K562 (cell line): Measurements from ENCODE around the gene DSTYK. TPM values are rescaled to one million over a fixed set of nuclear protein-coding genes. Genes with fewer than 3 reads are reported as not detected.

Experiments used
- ATAC-seq: fragments of 200-7000 bp; cut with Tn5 transposase; 3 replicates; pipeline ENCODE4 v1.9.1; 2020; ENCODE audit warnings: moderate library complexity
- BruUV-seq: library from RNA; stranded (reverse); fragments of 400-500 nt; replicated peaks from 2 replicates; lab custom pipeline; 2021; lab: Mats Ljungman, UMichigan
- CTCF ChIA-PET: fragments of 300-600 bp; formaldehyde crosslinking; extraction: SDS; loops from one replicate; lab custom pipeline; 2021; ENCODE audit warnings: low intra/inter-chr PET ratio; lab: Yijun Ruan, JAX
- POLR2A ChIA-PET: fragments of 300-600, 350-650 bp; sonication (Branson Sonifier 250); formaldehyde crosslinking; extraction: SDS; loops from one replicate; lab custom pipeline; 2021; ENCODE audit warnings: antibody characterized with exemption, inconsistent platforms; lab: Yijun Ruan, JAX
- DNase-seq, 4 experiments: peaks; one replicate each; pipeline versions ENCODE4 v3.0.0 to v3.0.0-alpha.2; 2011 to 2018; ENCODE audit warnings: low spot score in 3 of 4, mixed read lengths in 3 of 4; ENCODE audit errors: extremely low read depth in 1 of 4
- FAIRE-seq: peaks from 2 replicates; lab custom pipeline; 2011; peaks lifted over from hg19 to GRCh38; lab: Jason Lieb, UNC
- H2AFZ ChIP-seq: 2 replicates; pipeline ENCODE4 v1.6.0; 2011; ENCODE audit warnings: low read depth, low read length, control low read depth, inconsistent platforms
- H3K27ac ChIP-seq: fragments of 200-600 bp; 3 replicates; pipeline ENCODE4 v1.8.0; 2011; ENCODE audit warnings: low read depth, mild to moderate bottlenecking, control low read depth, inconsistent platforms, low read length, moderate library complexity, mixed read lengths; ENCODE audit errors: extremely low read depth
- H3K27me3 ChIP-seq, 2 experiments: fragments of 300-600 bp in 1 of 2; 2 replicates in 1 of 2; 3 replicates in 1 of 2; pipeline versions ENCODE4 v1.6.0 to v1.8.0; 2011; ENCODE audit warnings: inconsistent platforms in 2 of 2, low read length in 2 of 2, mild to moderate bottlenecking in 1 of 2, mixed read lengths in 1 of 2, moderate library complexity in 1 of 2; ENCODE audit not compliant: control insufficient read depth in 2 of 2, insufficient read depth in 2 of 2
- H3K36me3 ChIP-seq: fragments of 300-600 bp; 3 replicates; pipeline ENCODE4 v1.8.0; 2011; ENCODE audit warnings: mild to moderate bottlenecking, low read length, inconsistent platforms; ENCODE audit not compliant: control insufficient read depth, insufficient read depth
- H3K4me1 ChIP-seq, 2 experiments: fragments of 200-600 bp in 1 of 2; replicated peaks in 1 of 2; 2 replicates in 1 of 2; 3 replicates in 1 of 2; pipeline versions ENCODE4 v1.5.1 to v1.8.0; 2011; ENCODE audit warnings: inconsistent platforms in 2 of 2, low read length in 2 of 2, mild to moderate bottlenecking in 1 of 2, mixed read lengths in 1 of 2, moderate library complexity in 1 of 2; ENCODE audit not compliant: control insufficient read depth in 2 of 2, insufficient read depth in 2 of 2
- H3K4me2 ChIP-seq: 2 replicates; pipeline ENCODE4 v1.6.1; 2011; ENCODE audit warnings: low read length, control low read depth, inconsistent platforms, mixed read lengths; ENCODE audit not compliant: insufficient read depth
- H3K4me3 ChIP-seq: fragments of 200-600 bp; sonication (generic), shearing (Covaris generic); 2 replicates; pipeline ENCODE4 v1.5.1; 2016; ENCODE audit warnings: control low read depth, inconsistent platforms
- H3K79me2 ChIP-seq: fragments of 200-600 bp; 3 replicates; pipeline ENCODE4 v1.8.0; 2011; ENCODE audit warnings: low read length, inconsistent platforms; ENCODE audit not compliant: control insufficient read depth, insufficient read depth
- H3K9ac ChIP-seq, 2 experiments: 2 replicates each; pipeline versions ENCODE4 v1.6.0 to v1.6.1; 2011; ENCODE audit warnings: low read depth in 2 of 2, low read length in 2 of 2, control low read depth in 1 of 2, inconsistent platforms in 1 of 2, mild to moderate bottlenecking in 1 of 2, mixed read lengths in 1 of 2; ENCODE audit not compliant: insufficient read depth in 1 of 2
- H3K9me1 ChIP-seq: one replicate; pipeline ENCODE4 v1.6.0; 2011; ENCODE audit warnings: inconsistent platforms, mild to moderate bottlenecking, low read length, moderate library complexity; ENCODE audit not compliant: control insufficient read depth, insufficient read depth
- H3K9me3 ChIP-seq: replicated peaks from 2 replicates; pipeline ENCODE4 v1.5.1; 2011; ENCODE audit warnings: low read depth, low read length, inconsistent platforms; ENCODE audit not compliant: control insufficient read depth, insufficient read depth
- H4K20me1 ChIP-seq: replicated peaks from 2 replicates; pipeline ENCODE4 v1.6.1; 2011; ENCODE audit warnings: low read length, inconsistent platforms, mixed read lengths; ENCODE audit not compliant: control insufficient read depth, insufficient read depth
- ARID1B ChIP-seq: fragments of 450-650 bp; IDR thresholded peaks from 2 replicates; pipeline ENCODE4 v1.6.1; 2016; ENCODE audit warnings: antibody characterized with exemption, mild to moderate bottlenecking, inconsistent platforms
- CBFA2T2 ChIP-seq: fragments of 450-650 bp; conservative IDR thresholded peaks from 2 replicates; pipeline ENCODE4 v1.6.1; 2017; ENCODE audit warnings: mild to moderate bottlenecking
- EP400 ChIP-seq: fragments of 450-650 bp; IDR thresholded peaks from 2 replicates; pipeline ENCODE4 v1.6.1; 2017; ENCODE audit warnings: antibody characterized with exemption, mild to moderate bottlenecking, moderate library complexity
- GTF3C2 ChIP-seq: IDR thresholded peaks from 3 replicates; pipeline ENCODE4 v1.6.1; 2011; ENCODE audit warnings: borderline replicate concordance, mild to moderate bottlenecking, moderate library complexity; ENCODE audit not compliant: insufficient read length; ENCODE audit errors: extremely low read depth
- KLF1 ChIP-seq: fragments of 450-650 bp; IDR thresholded peaks from 2 replicates; pipeline ENCODE4 v1.6.1; 2016; ENCODE audit warnings: missing genetic modification characterization, missing compliant biosample characterization
- MTA2 ChIP-seq: fragments of 450-650 bp; IDR thresholded peaks from 2 replicates; pipeline ENCODE4 v1.6.1; 2016; ENCODE audit warnings: low read depth
- TCF15 ChIP-seq: fragments of 250-450 bp; sonication (Bioruptor Pico); IDR thresholded peaks from 2 replicates; pipeline ENCODE4 v1.8.0; 2022; ENCODE audit warnings: moderate library complexity, mild to moderate bottlenecking, inconsistent platforms
- TCF7 ChIP-seq: sonication (generic); IDR thresholded peaks from 2 replicates; pipeline ENCODE4 v1.6.1; 2016; ENCODE audit warnings: antibody characterized with exemption, borderline replicate concordance
- ZHX1 ChIP-seq: fragments of 150-350 bp; conservative IDR thresholded peaks from 2 replicates; pipeline ENCODE4 v1.6.1; 2014; ENCODE audit warnings: low read length
- ZNF23 ChIP-seq: fragments of 250-450 bp; sonication (Bioruptor Pico); IDR thresholded peaks from 2 replicates; pipeline ENCODE4 v1.4.0; 2020; ENCODE audit warnings: mild to moderate bottlenecking
- ZNF239 ChIP-seq: fragments of 250-450 bp; sonication (Bioruptor Pico); IDR thresholded peaks from 2 replicates; pipeline ENCODE4 v1.4.0; 2020; ENCODE audit warnings: mild to moderate bottlenecking
- WGBS: fragments of 100-300 bp; shearing (Covaris generic); methylation state at CpG from one replicate; pipeline ENCODE4 v1.1.6; 2016; ENCODE audit warnings: low coverage, mixed read lengths; ENCODE audit not compliant: insufficient coverage; ENCODE audit errors: missing lambda C conversion rate; 5-methylcytosine and 5-hydroxymethylcytosine counted together
- in situ Hi-C: fragments of 300-500 bp; cut with MboI; formaldehyde crosslinking; loops from 4 replicates; pipeline ENCODE4 v1.15.0; 2018; ENCODE audit warnings: inconsistent platforms, mixed read lengths
- intact Hi-C: fragments of 100-400 bp; cut with micrococcal nuclease; formaldehyde crosslinking; loops from 2 replicates; pipeline ENCODE4 v1.14.2; 2022
- polyA plus RNA-seq, 8 experiments: library from polyadenylated mRNA; depleted of rRNA in 4 of 8; stranded (reverse) in 5 of 8; unstranded in 3 of 8; fragments of >200 nt; fragmentation: Nextera tagmentation in 2 of 8; fragmentation: Illumina TruSeq in 1 of 8; extraction: Ambion mirVana in 2 of 8; extraction: Trizol in 1 of 8; gene quantifications; 2 replicates each; pipeline versions ENCODE4 v1.2.1 to v1.2.3, GENCODE V29; 2011 to 2014; ENCODE audit warnings: inconsistent platforms in 1 of 8, missing spikeins in 1 of 8
- total RNA-seq, 7 experiments: library from RNA; depleted of rRNA in 6 of 7; stranded (reverse); fragments of >200 nt in 6 of 7; fragmentation: Illumina TruSeq in 2 of 7; extraction: Trizol in 2 of 7; gene quantifications; 2 replicates each; pipeline versions ENCODE4 v1.2.1 to v1.2.3, GENCODE V29; 2011 to 2021; ENCODE audit warnings: low replicate concordance in 1 of 7
- TF ChIP-seq, protein P1 (sequence below): fragments of 450-650 bp; formaldehyde crosslinking; conservative IDR thresholded peaks from 2 replicates; pipeline ENCODE4 v1.4.0; 2022; ENCODE audit warnings: mild to moderate bottlenecking, missing genetic modification characterization
- TF ChIP-seq, protein P2 (sequence below): sonication (generic); formaldehyde crosslinking; IDR thresholded peaks from 2 replicates; pipeline ENCODE4 v1.8.1; 2023; ENCODE audit warnings: mild to moderate bottlenecking, missing genetic modification reagents

The DSTYK gene
- total and polyA plus RNA-seq, 9 of the 15 experiments (the other 6 are each of a cell fraction or from before 2014, with no cell fraction given) = 4.2 to 7.1 (median 6.2) TPM

DNA sequence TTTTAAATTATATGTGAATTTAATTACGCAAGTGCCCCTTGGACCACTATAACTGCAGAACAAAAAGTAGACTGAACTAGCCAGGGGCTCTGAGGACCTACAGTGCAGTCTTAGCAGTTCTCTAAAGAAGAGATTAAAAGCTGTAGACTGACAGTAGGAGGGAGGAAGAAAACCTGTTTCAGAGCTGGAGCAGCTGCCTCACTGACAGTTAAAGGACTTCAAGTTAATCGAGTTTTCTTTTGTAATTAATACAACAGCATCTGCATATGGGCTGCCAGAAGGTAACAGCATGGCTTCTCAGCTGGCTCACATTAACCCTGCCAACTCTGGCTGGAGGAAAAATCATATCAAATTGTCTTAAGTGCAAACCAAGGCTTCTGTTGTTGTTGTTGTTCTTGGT, 19.9 kb downstream of the DSTYK start:
- H3K4me2 ChIP-seq = no peak overlapping the region
- peaks cover 0 to 39% of the 10 kb centered on the region in 2 experiments; a peak in 4 of 5 replicates for H3K4me1 ChIP-seq
- FAIRE-seq (no peak), ATAC-seq (peak; percentile 13; the same call in 1 of the 3 replicates), DNase-seq (no peak)
- no peak overlapping the region for H2AFZ ChIP-seq
- H3K9me3 ChIP-seq = no peaks in the 10 kb centered on the region
- intact Hi-C loops (no loop called here), in situ Hi-C loops (no loop called here)
- ChIA-PET CTCF (no interaction called here), POLR2A (interaction anchor here (0.9 to 1.7 kb wide), 7 partner anchors 8 to 18 kb away, joined by 3 to 9 read pairs (median 5); no protein-coding TSS in a partner anchor)
- H3K27me3 ChIP-seq = no peaks in the 10 kb centered on the region
- H3K9ac ChIP-seq = no peak overlapping the region
- peaks cover 39% of the 10 kb centered on the region for H3K79me2 ChIP-seq
- peaks cover 9% of the 10 kb centered on the region; the same call in 2 of the 3 replicates for H3K36me3 ChIP-seq
- H4K20me1 ChIP-seq = no peaks in the 10 kb centered on the region
- H3K4me3 ChIP-seq = no peak overlapping the region
- H3K27ac ChIP-seq = no peak overlapping the region
- H3K9me1 ChIP-seq = no peaks in the 10 kb centered on the region
- WGBS = 50% methylated on average over 2 of the region's 2 CpGs
- BruUV-seq = no TSS peak
- TF ChIP-seq CBFA2T2 = no peak
- no peak for TF ChIP-seq ARID1B
- TF ChIP-seq KLF1 (tag) = no peak
- TF ChIP-seq GTF3C2 = no peak
- TF ChIP-seq EP400 = no peak
- no peak for TF ChIP-seq ZNF239
- TF ChIP-seq TCF7 = no peak
- TF ChIP-seq, protein P1, sequence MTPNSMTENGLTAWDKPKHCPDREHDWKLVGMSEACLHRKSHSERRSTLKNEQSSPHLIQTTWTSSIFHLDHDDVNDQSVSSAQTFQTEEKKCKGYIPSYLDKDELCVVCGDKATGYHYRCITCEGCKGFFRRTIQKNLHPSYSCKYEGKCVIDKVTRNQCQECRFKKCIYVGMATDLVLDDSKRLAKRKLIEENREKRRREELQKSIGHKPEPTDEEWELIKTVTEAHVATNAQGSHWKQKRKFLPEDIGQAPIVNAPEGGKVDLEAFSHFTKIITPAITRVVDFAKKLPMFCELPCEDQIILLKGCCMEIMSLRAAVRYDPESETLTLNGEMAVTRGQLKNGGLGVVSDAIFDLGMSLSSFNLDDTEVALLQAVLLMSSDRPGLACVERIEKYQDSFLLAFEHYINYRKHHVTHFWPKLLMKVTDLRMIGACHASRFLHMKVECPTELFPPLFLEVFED = no peak
- no peak for TF ChIP-seq ZHX1
- TF ChIP-seq, protein P2, sequence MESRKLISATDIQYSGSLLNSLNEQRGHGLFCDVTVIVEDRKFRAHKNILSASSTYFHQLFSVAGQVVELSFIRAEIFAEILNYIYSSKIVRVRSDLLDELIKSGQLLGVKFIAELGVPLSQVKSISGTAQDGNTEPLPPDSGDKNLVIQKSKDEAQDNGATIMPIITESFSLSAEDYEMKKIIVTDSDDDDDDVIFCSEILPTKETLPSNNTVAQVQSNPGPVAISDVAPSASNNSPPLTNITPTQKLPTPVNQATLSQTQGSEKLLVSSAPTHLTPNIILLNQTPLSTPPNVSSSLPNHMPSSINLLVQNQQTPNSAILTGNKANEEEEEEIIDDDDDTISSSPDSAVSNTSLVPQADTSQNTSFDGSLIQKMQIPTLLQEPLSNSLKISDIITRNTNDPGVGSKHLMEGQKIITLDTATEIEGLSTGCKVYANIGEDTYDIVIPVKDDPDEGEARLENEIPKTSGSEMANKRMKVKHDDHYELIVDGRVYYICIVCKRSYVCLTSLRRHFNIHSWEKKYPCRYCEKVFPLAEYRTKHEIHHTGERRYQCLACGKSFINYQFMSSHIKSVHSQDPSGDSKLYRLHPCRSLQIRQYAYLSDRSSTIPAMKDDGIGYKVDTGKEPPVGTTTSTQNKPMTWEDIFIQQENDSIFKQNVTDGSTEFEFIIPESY (CRISPR knock-in tag) = no peak
- TF ChIP-seq TCF15 (CRISPR knock-in tag) = no peak
- no peak for TF ChIP-seq MTA2
- no peak for TF ChIP-seq ZNF23
